ENCODE data around the gene SH3GL1. TPM values are rescaled to one million over a fixed set of nuclear protein-coding genes. Genes with fewer than 3 reads are reported as not detected.
A peak's percentile ranks its signal among the peaks of the same experiment; 100 is the strongest.

The SH3GL1 gene
- total RNA-seq, 1 donor from 2014 or later: 71.8 TPM

- DNase-seq (ENCODE audit: low spot score) (no peak), ATAC-seq (no peak)
- intact Hi-C loops (cut with DNase I): no loop called here
Observed at GRCh38 chr19:4403005-4403761, 2.8 kb upstream of the SH3GL1 start.

GRCh38 chr19:4402171-4403004 is 2.0 kb upstream of the SH3GL1 start, which contains the start of gene CHAF1A:
TSS of gene CHAF1A (plus strand) at chr19:4402640. CDS start at chr19:4402763, 123 bp downstream.
- intact Hi-C loops (cut with DNase I): no loop called here
- peak; percentile 98 for ATAC-seq
- peak; percentile 99 for DNase-seq (ENCODE audit: low spot score)

DNA sequence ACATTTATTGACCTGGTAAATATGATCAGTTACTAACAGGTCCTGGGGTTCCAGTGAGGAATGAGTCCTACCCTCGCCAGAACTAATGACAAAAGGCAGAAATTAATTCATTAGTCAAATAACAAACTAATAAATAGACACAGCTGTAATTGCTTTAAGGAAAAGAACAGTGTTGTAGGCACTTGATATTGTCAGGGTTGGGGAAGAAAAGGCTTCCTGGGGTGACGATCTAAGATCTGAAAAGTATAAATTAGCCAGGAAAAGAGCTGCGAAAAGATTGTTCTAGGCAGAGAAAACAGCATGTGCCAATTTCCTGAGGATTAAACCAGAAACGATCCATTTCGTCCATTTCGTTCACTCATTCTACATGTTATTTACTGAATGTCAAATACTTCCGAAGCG is 1.4 kb upstream of the SH3GL1 start:
- intact Hi-C loops (cut with DNase I): no loop called here
- DNase-seq (ENCODE audit: low spot score) (no peak), ATAC-seq (no peak)

- peak; percentile 4 for ATAC-seq
- no peak for DNase-seq (ENCODE audit: low spot score)
- intact Hi-C loops (cut with DNase I): no loop called here
Observed at GRCh38 chr19:4399812-4400134, 574 bp downstream of the SH3GL1 start.

DNA sequence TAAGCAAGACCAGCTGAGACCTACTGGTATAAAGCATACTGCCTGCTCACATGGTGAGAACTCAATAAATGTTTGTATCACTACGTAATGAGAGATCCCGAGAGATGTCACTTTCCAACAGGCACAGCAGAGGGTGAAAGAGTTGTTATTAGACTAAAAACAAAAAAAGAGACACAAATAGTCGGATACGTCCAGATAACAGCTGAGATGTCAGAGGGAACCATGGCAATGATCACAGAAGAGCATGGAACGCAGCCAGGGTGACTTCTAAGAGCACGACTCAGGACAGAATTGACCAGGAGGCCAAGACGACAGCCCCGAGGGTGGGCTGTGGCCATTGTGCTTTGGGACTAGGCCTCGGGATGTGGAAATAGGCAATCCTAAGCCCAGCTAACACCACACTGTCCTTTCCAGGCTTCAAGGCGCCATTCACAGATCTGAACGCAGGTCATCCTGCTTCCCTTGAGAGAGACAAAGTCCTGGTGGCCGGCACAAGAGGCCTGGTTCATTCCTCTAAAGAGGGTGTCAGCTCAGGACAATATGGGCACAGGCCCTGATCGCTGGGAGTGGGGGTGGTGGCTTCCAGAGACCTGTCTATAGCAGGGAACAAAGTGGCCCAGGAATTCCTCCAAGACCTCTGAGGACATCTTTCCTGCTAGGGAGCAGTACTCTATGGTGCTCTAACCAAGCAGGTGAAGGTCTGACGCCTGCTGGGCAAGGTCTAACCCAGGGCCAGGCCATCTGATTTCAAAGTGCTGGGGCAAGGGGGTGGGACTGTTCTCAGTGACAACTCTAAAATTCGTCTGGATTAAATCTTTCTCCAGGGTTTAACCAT is 3.2 kb downstream of the SH3GL1 start:
- ATAC-seq (peak; percentile 42), DNase-seq (ENCODE audit: low spot score) (no peak)
- intact Hi-C loops (cut with DNase I): no loop called here

GRCh38 chr19:4393947-4394590 is 6.3 kb downstream of the SH3GL1 start:
- intact Hi-C loops (cut with DNase I): no loop called here
- DNase-seq (ENCODE audit: low spot score): no peak
- ATAC-seq: peak; percentile 24

DNA sequence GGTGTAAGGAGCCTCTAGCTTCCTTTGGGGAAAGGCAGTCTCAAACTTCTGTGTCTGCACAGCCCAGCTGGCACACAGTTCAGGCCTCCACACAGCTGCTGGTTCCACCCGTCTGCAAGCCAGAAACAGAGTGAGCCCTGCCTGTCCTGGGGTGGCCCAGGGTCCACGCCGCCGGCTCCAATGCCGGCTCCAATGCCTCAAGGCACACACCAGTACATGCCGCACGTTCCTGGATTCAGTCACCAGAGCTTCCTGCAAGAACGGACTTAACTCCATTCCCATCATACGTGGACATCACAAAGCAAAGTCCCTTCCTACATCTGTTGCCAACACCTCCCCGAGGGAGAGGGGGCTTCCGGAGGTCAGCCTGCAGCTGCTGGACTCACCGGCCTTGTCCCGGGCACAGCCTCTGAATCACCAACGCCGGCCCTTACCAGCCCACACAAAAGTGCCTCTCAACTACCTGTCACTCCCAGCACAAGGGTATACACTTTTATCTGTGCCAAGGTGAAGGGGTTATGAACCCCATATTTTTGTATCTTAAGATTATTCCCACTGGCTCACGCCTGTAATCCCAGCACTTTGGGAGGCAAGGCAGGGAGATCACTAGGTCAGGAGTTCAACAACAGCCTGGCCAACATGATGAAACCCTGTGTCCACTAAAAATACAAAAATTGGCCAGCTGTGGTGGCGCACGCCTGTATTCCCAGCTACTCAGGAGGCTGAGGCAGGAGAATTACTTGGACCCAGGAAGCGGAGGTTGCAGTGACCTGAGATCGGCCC is 8.5 kb downstream of the SH3GL1 start:
- peak; percentile 31 for ATAC-seq
- DNase-seq (ENCODE audit: low spot score): no peak
- intact Hi-C loops (cut with DNase I): no loop called here

DNA sequence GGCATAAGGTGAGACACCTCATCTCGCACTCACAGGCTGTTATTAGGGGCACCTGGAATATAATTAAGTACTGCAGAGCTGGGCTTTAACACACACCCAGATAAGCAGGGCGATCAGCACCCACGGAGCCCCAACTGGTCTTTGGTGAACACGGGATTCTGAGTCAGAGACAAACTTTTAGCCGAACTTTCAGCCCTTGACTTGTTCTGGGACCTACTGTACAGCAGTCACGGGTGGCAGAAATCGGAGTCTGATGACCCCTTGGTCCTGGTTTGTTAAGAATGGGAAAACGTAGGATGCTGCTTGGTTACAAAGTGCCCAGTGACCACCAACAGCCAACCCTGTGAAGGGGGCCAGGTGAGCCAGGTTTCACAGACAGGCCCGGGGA is 9.0 kb downstream of the SH3GL1 start:
- ATAC-seq (peak; percentile 5), DNase-seq (ENCODE audit: low spot score) (no peak)
- intact Hi-C loops (cut with DNase I): no loop called here

DNA sequence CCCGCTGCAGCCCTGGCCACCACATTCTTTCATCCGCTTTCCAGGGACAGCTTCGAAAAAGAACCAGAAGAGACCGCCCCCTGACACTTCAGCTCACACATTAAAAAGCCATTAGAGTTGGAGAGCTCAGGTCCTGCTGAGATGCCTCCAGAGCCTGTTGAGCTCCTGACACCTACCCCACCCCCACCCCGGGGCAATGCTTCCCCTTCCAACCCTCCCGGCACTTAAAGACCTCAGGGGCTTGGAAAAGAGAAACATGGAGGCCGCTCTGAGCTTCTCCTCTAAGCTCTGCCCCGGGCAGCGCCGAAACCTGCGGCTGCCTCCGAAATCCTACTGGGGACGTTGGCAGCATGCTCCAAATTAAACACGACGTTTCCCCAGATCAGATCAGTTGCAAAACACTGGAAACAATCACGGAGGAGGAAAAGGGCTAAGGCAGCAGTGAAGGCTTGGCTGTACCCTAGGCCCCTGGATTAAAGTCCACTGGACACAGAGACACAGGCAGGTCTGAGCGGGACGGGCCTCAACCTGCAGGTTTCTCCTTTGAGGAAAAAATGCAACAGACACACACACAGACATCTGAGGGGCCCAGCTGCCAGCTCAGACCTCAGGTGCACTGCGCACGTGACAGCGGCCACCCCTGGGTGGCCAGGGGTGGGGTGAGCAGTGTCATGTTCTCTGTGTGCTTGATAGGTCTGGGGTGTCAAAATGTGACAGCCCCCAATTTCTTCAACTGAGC is 9.6 kb downstream of the SH3GL1 start:
- ATAC-seq: peak; percentile 37
- intact Hi-C loops (cut with DNase I): no loop called here

GRCh38 chr19:4390017-4390566 is 10.3 kb downstream of the SH3GL1 start:
- intact Hi-C loops (cut with DNase I): no loop called here
- DNase-seq (ENCODE audit: low spot score): no peak
- ATAC-seq: peak; percentile 48

More for the DNA sequence above, 9.6 kb downstream of the SH3GL1 start:
- no peak for DNase-seq (ENCODE audit: low spot score)

DNA sequence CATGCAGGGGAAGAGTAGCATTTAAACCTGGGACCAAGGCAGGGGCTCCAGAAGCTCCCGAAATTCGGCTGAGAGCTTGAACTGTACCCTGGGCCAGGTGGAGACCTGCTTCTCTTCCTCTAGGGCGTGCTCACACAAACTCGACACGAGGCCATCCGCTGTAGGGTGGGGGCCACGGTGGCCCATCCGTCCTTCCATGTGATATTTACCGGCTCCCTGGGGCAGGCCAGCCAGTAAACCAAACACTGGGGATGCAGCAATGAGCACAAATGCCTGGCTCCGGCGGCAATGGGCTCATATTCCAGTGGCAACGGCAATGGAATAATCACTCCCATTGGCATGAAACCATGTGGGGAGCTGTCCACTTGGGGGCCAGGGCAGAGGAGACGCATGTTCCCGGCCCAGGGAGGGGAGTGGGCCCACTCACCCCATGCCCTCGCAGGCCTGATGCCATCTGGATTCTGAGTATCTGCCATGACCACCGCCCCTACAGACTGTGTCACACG is 10.8 kb downstream of the SH3GL1 start:
- intact Hi-C loops (cut with DNase I): no loop called here
- ATAC-seq: peak; percentile 1
- no peak for DNase-seq (ENCODE audit: low spot score)

DNA sequence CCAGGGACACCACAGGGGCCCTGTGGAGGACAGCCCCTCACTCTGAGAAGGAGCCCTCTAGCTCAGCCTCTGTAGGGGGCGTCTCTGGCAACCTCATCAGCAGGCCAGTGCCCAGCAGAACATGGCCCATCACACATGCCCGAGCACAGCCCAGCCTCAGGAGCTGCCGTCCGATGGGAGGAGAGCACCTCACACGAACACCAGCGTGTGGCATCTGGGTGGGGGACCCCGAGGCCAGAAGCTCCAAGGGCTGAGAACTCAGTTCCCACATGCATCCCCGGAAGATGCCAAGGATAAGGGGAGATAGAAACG is 11.3 kb downstream of the SH3GL1 start:
- DNase-seq (ENCODE audit: low spot score) (no peak), ATAC-seq (no peak)
- intact Hi-C loops (cut with DNase I): no loop called here

GRCh38 chr19:4388337-4389063 is 11.8 kb downstream of the SH3GL1 start:
- intact Hi-C loops (cut with DNase I): no loop called here
- peak; percentile 15 for ATAC-seq
- DNase-seq (ENCODE audit: low spot score): no peak

DNA sequence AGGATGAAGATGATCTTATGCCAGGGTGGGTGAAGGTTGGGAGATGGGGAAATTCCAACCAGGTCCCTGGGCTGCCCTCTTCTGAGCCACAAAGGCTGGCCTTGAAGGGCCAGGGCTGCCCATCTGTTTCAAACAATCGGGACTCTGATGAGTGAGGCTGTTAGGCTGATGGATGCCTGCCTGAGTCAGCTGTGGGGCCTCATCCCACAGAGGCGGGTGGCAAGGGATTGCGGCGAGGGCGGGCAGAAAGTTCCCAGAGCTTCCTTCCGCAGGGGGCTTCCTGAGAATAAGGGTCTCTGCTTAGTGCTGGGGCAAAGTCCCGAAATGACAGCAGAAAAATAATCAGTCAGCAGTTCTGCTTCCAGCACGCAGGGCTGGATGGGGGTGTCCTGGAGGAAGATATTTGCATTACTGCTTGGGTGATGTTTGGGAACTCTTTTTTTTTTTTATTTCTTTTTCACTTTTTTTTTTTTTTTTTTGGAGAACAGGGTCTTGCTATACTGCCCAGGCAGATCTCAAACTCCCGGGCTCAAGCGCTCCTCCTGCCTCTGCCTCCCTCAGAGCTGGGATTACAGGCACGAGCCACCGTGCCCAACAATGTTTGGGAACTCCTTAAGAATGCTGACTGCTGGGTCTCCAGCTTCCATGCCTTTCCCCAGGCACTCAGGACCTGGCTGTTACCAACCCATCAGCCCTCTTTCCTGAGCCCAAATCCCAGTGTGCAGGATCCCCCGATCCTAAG is 14.1 kb downstream of the SH3GL1 start:
- intact Hi-C loops (cut with DNase I): no loop called here
- no peak for ATAC-seq
- DNase-seq (ENCODE audit: low spot score): no peak

GRCh38 chr19:4385291-4386040 is 14.9 kb downstream of the SH3GL1 start:
- ATAC-seq (peak; percentile 25), DNase-seq (ENCODE audit: low spot score) (no peak)
- intact Hi-C loops (cut with DNase I): no loop called here

All from sciatic nerve (tissue), 2 donors.